K562 (cell line): Measurements from ENCODE around the gene TP53TG5. TPM values are rescaled to one million over a fixed set of nuclear protein-coding genes. Genes with fewer than 3 reads are reported as not detected.

ENCODE experiments used
- CBFA2T3 ChIP-seq: fragments of 450-650 bp; IDR thresholded peaks from 2 replicates; pipeline ENCODE4 v1.6.1; 2017
- CTCFL ChIP-seq: IDR thresholded peaks from 2 replicates; pipeline ENCODE4 v1.6.1; 2011; ENCODE audit warnings: borderline replicate concordance, low read depth, mild to moderate bottlenecking, moderate library complexity, low read length; ENCODE audit not compliant: insufficient read depth, poor library complexity, severe bottlenecking
- ESRRB ChIP-seq: fragments of 250-450 bp; sonication (Bioruptor Pico); IDR thresholded peaks from 2 replicates; pipeline ENCODE4 v1.5.0; 2020; ENCODE audit warnings: mild to moderate bottlenecking, moderate library complexity, borderline replicate concordance
- ETV1 ChIP-seq: fragments of 450-650 bp; conservative IDR thresholded peaks from 2 replicates; pipeline ENCODE4 v1.6.1; 2016; ENCODE audit warnings: missing genetic modification characterization, control low read depth, low read depth, missing compliant biosample characterization
- GABPA ChIP-seq: fragments of 200-800 bp; sonication (Bioruptor generic); conservative IDR thresholded peaks from 2 replicates; pipeline ENCODE4 v1.6.1; 2016; ENCODE audit warnings: low read depth, missing genetic modification characterization, missing compliant biosample characterization
- GATAD2B ChIP-seq: fragments of 450-650 bp; IDR thresholded peaks from 2 replicates; pipeline ENCODE4 v1.6.1; 2017; ENCODE audit warnings: mild to moderate bottlenecking, borderline replicate concordance
- JUN ChIP-seq, 2 experiments: sonication (generic) in 1 of 2; formaldehyde crosslinking in 1 of 2; IDR thresholded peaks; 2 replicates each; pipeline versions ENCODE4 v1.6.1 to v1.8.0; 2012 to 2022; ENCODE audit warnings: borderline replicate concordance in 2 of 2, mild to moderate bottlenecking in 2 of 2, improper control_type of control experiment in 1 of 2, low read depth in 1 of 2, low read length in 1 of 2, missing genetic modification reagents in 1 of 2
- MAX ChIP-seq: sonication (generic); formaldehyde crosslinking; IDR thresholded peaks from 2 replicates; pipeline ENCODE4 v1.9.0; 2022; ENCODE audit warnings: mild to moderate bottlenecking, missing genetic modification reagents
- MEF2A ChIP-seq: IDR thresholded peaks from 2 replicates; pipeline ENCODE4 v1.6.1; 2011; ENCODE audit warnings: low read depth, mild to moderate bottlenecking, low read length, moderate library complexity; ENCODE audit not compliant: control insufficient read depth
- POLR2A ChIP-seq: fragments of 450-650 bp; conservative IDR thresholded peaks from 2 replicates; pipeline ENCODE4 v1.6.1; 2016
- POLR2G ChIP-seq: fragments of 200-400 bp; formaldehyde crosslinking; IDR thresholded peaks from 2 replicates; pipeline ENCODE4 v1.6.1; 2017; ENCODE audit warnings: low read depth, mild to moderate bottlenecking, antibody characterized with exemption, low read length, moderate library complexity
- STAG1 ChIP-seq: sonication (generic); formaldehyde crosslinking; IDR thresholded peaks from 2 replicates; pipeline ENCODE4 v1.5.0; 2020; ENCODE audit warnings: missing genetic modification reagents, borderline replicate concordance
- TEAD4 ChIP-seq, 2 experiments: sonication (generic) in 1 of 2; formaldehyde crosslinking in 1 of 2; IDR thresholded peaks; 2 replicates each; pipeline versions ENCODE4 v1.6.1 to v1.8.0; 2012 to 2022; ENCODE audit warnings: borderline replicate concordance in 1 of 2, inconsistent platforms in 1 of 2, low read length in 1 of 2, mild to moderate bottlenecking in 1 of 2, missing genetic modification reagents in 1 of 2
- ZNF263 ChIP-seq: sonication (generic); formaldehyde crosslinking; IDR thresholded peaks from 2 replicates; pipeline ENCODE4 v1.8.0; 2022; ENCODE audit warnings: mild to moderate bottlenecking, missing genetic modification reagents, borderline replicate concordance
- ZNF583 ChIP-seq: fragments of 250-450 bp; sonication (Bioruptor Pico); IDR thresholded peaks from 2 replicates; pipeline ENCODE4 v1.4.0; 2020
- ZNF740 ChIP-seq, 3 experiments: fragments of 200-800 bp in 1 of 3; sonication (Bioruptor generic) in 1 of 3; sonication (generic) in 1 of 3; formaldehyde crosslinking in 1 of 3; IDR thresholded peaks; 2 replicates each; pipeline versions ENCODE4 v1.6.1 to v1.8.0; 2016 to 2022; ENCODE audit warnings: mild to moderate bottlenecking in 2 of 3, missing compliant biosample characterization in 2 of 3, missing genetic modification characterization in 2 of 3, missing genetic modification reagents in 1 of 3
- polyA plus RNA-seq, 8 experiments: library from polyadenylated mRNA; depleted of rRNA in 4 of 8; stranded (reverse) in 5 of 8; unstranded in 3 of 8; fragments of >200 nt; fragmentation: Nextera tagmentation in 2 of 8; fragmentation: Illumina TruSeq in 1 of 8; extraction: Ambion mirVana in 2 of 8; extraction: Trizol in 1 of 8; gene quantifications; 2 replicates each; pipeline versions ENCODE4 v1.2.1 to v1.2.3, GENCODE V29; 2011 to 2014; ENCODE audit warnings: inconsistent platforms in 1 of 8, missing spikeins in 1 of 8
- total RNA-seq, 7 experiments: library from RNA; depleted of rRNA in 6 of 7; stranded (reverse); fragments of >200 nt in 6 of 7; fragmentation: Illumina TruSeq in 2 of 7; extraction: Trizol in 2 of 7; gene quantifications; 2 replicates each; pipeline versions ENCODE4 v1.2.1 to v1.2.3, GENCODE V29; 2011 to 2021; ENCODE audit warnings: low replicate concordance in 1 of 7
- TF ChIP-seq, protein P1 (sequence below), 2 experiments: IDR thresholded peaks; 2 replicates each; pipeline ENCODE4 v1.6.1; 2012; ENCODE audit warnings: improper control_type of control experiment in 2 of 2, low read depth in 2 of 2, low read length in 2 of 2, borderline replicate concordance in 1 of 2

The TP53TG5 gene
- total and polyA plus RNA-seq, 9 of the 15 experiments (the other 6 are each of a cell fraction or from before 2014, with no cell fraction given): 0.04 to 0.05 (median 0.04) TPM; not detected in 6

DNA sequence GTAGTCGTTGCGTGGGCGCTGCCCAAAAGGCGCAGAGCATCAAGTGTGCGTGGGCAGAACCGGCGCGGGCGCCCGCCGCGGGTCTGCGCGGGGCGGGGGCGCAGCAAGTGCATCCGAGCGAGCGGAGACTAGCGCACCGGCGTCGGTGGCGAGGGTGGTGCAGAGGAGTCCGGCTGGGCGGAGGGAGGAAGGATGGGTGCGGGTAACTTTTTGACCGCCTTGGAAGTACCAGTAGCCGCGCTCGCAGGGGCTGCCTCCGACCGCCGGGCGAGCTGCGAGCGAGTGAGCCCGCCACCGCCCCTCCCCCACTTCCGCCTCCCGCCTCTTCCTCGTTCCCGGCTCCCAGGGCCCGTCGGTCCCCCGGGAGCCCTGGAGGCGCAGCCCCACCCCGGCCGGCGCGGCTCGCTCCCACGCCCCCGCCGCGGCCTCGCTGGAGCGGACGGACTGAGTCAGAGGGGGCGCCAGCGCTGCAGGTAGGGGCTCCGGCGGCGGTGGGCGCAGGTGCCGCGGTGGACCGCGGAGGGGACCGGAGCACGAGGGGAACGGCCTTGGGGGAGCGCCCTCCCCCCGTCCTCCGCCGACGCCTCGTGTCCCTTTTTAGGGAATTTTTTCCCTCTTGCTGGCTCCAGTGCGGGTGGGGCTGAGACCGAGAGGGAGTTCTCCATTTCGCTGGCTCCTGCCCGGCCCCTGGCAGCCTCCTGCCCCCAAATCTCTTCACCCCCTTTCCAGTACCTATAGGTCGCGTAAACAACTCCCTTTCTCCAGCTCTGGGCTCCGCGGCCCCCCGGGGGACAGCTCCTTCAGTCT lies 28.3 kb upstream of the TP53TG5 start (continued):
- no peak for TF ChIP-seq JUN (IDR thresholded peaks at IDR 0.05; ENCODE audit: borderline replicate concordance, low read depth, low read length)
- TF ChIP-seq JUN (CRISPR knock-in tag; IDR thresholded peaks at IDR 0.05; ENCODE audit: borderline replicate concordance): 0 out of 2 replicates have a peak, but pooled peaks have one; percentile 15
- peak; percentile 87 for TF ChIP-seq GABPA
- 0 out of 2 replicates have a peak, but pooled peaks have one; percentile 18 for TF ChIP-seq STAG1 (CRISPR knock-in tag)
- no peak for TF ChIP-seq MEF2A
- TF ChIP-seq TEAD4 (IDR thresholded peaks at IDR 0.05; ENCODE audit: low read length): no peak
- peak; percentile 76; the same call in 1 of the 2 replicates for TF ChIP-seq TEAD4 (CRISPR knock-in tag; IDR thresholded peaks at IDR 0.05; ENCODE audit: borderline replicate concordance)
- no peak for TF ChIP-seq CBFA2T3
- peak; percentile 75 for TF ChIP-seq ZNF263 (CRISPR knock-in tag)
- no peak for TF ChIP-seq ZNF583 (CRISPR knock-in tag)
- TF ChIP-seq ETV1 (tag): 0 out of 2 replicates have a peak, but pooled peaks have one; percentile 18
- peak; percentile 83 for TF ChIP-seq GATAD2B
- peak; percentile 75 for TF ChIP-seq POLR2G
- TF ChIP-seq CTCFL: peak; percentile 8
- TF ChIP-seq, protein P1, sequence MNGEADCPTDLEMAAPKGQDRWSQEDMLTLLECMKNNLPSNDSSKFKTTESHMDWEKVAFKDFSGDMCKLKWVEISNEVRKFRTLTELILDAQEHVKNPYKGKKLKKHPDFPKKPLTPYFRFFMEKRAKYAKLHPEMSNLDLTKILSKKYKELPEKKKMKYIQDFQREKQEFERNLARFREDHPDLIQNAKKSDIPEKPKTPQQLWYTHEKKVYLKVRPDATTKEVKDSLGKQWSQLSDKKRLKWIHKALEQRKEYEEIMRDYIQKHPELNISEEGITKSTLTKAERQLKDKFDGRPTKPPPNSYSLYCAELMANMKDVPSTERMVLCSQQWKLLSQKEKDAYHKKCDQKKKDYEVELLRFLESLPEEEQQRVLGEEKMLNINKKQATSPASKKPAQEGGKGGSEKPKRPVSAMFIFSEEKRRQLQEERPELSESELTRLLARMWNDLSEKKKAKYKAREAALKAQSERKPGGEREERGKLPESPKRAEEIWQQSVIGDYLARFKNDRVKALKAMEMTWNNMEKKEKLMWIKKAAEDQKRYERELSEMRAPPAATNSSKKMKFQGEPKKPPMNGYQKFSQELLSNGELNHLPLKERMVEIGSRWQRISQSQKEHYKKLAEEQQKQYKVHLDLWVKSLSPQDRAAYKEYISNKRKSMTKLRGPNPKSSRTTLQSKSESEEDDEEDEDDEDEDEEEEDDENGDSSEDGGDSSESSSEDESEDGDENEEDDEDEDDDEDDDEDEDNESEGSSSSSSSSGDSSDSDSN (IDR thresholded peaks at IDR 0.05; ENCODE audit: borderline replicate concordance in 1 of 2, low read depth in 2 of 2, low read length in 2 of 2): peak in 1 of 2 experiments; percentile 25; a peak in 1 of 4 replicates
- TF ChIP-seq MAX: peak; percentile 79
- 0 out of 2 replicates have a peak, but pooled peaks have one; percentile 24 for TF ChIP-seq POLR2A
- TF ChIP-seq ESRRB (CRISPR knock-in tag): no peak
- peak; percentile 45 for TF ChIP-seq ZNF740 (CRISPR knock-in tag; IDR thresholded peaks at IDR 0.05)
- no peak for TF ChIP-seq ZNF740 (tag; IDR thresholded peaks at IDR 0.05)
